Activated naive CD4-positive, alpha-beta T cell treated with anti-CD3 and anti-CD28 coated beads, Interleukin-2, amount 10 ng/mL, durations not matched to agents 7 days and 5 days (primary cell): ENCODE measurements around the gene HEPN1.

Source experiments
- CTCF ChIA-PET: fragments of 350-600 bp; sonication (Branson Sonifier 250); formaldehyde crosslinking; loops from one replicate; lab custom pipeline; 2021; ENCODE audit warnings: antibody characterized with exemption; lab: Charles Lee
- DNase-seq: peaks from one replicate; pipeline ENCODE4 v3.0.0-alpha.2; 2020
- H3K27ac Mint-ChIP-seq: one replicate; pipeline ENCODE4 v1.8.0; 2021; ENCODE audit warnings: mild to moderate bottlenecking, moderate library complexity, mixed read lengths
- H3K27me3 Mint-ChIP-seq: one replicate; pipeline ENCODE4 v1.8.0; 2021; ENCODE audit warnings: mild to moderate bottlenecking, mixed read lengths
- H3K36me3 Mint-ChIP-seq: one replicate; pipeline ENCODE4 v1.8.0; 2021; ENCODE audit warnings: mixed read lengths
- H3K4me1 Mint-ChIP-seq: one replicate; pipeline ENCODE4 v1.8.0; 2021; ENCODE audit warnings: mixed read lengths
- H3K4me3 Mint-ChIP-seq: one replicate; pipeline ENCODE4 v1.8.0; 2021; ENCODE audit warnings: mild to moderate bottlenecking, moderate library complexity, mixed read lengths
- H3K9me3 Mint-ChIP-seq: one replicate; pipeline ENCODE4 v1.8.0; 2021; ENCODE audit warnings: mixed read lengths

The HEPN1 gene

GRCh38 chr11:124889191-124890091 lies 29.6 kb upstream of the HEPN1 start:
- Mint-ChIP-seq H3K4me3 (no peak overlapping the region), H3K27me3 (peaks cover 49% of the 10 kb centered on the region), H3K9me3 (no peaks in the 10 kb centered on the region), H3K27ac (no peak overlapping the region), H3K4me1 (no peaks in the 10 kb centered on the region), H3K36me3 (no peaks in the 10 kb centered on the region)
- no peak for DNase-seq
- CTCF ChIA-PET: interaction anchor here (0.6 kb wide), 1 partner anchor 46 kb away, joined by 3 read pairs; no protein-coding TSS in a partner anchor

GRCh38 chr11:124890151-124890550 lies 28.9 kb upstream of the HEPN1 start:
- CTCF ChIA-PET: no interaction called here
- Mint-ChIP-seq H3K27me3 (peaks cover 48% of the 10 kb centered on the region), H3K4me3 (no peak overlapping the region), H3K4me1 (no peaks in the 10 kb centered on the region), H3K36me3 (no peaks in the 10 kb centered on the region), H3K27ac (no peak overlapping the region), H3K9me3 (no peaks in the 10 kb centered on the region)
- DNase-seq: no peak

- Mint-ChIP-seq H3K27me3 (peaks cover 45% of the 10 kb centered on the region), H3K4me1 (no peaks in the 10 kb centered on the region), H3K27ac (no peak overlapping the region), H3K4me3 (no peak overlapping the region), H3K36me3 (no peaks in the 10 kb centered on the region), H3K9me3 (no peaks in the 10 kb centered on the region)
- CTCF ChIA-PET: interaction anchor here (0.8 to 1.2 kb wide), 2 partner anchors 14 to 249 kb away, joined by 3 read pairs; no protein-coding TSS in a partner anchor
- no peak for DNase-seq
Measured at GRCh38 chr11:124890683-124891372, 28.2 kb upstream of the HEPN1 start.

- peaks cover 45% of the 10 kb centered on the region for H3K27me3 Mint-ChIP-seq
- no peak overlapping the region for H3K27ac Mint-ChIP-seq
- H3K4me3 Mint-ChIP-seq: no peak overlapping the region
- no peaks in the 10 kb centered on the region for H3K4me1 Mint-ChIP-seq
- no peaks in the 10 kb centered on the region for H3K9me3 Mint-ChIP-seq
- CTCF ChIA-PET: interaction anchor here (0.8 to 1.2 kb wide), 3 partner anchors 15 to 249 kb away, joined by 3 read pairs; no protein-coding TSS in a partner anchor
- H3K36me3 Mint-ChIP-seq: no peaks in the 10 kb centered on the region
- DNase-seq: no peak
Measured at GRCh38 chr11:124891373-124891861, 27.6 kb upstream of the HEPN1 start.

GRCh38 chr11:124892146-124892545 lies 26.9 kb upstream of the HEPN1 start:
- Mint-ChIP-seq H3K4me3 (no peak overlapping the region), H3K4me1 (peaks cover under 1% of the 10 kb centered on the region), H3K9me3 (no peaks in the 10 kb centered on the region), H3K36me3 (no peaks in the 10 kb centered on the region), H3K27ac (no peak overlapping the region), H3K27me3 (peaks cover 42% of the 10 kb centered on the region)
- CTCF ChIA-PET: interaction anchor here (0.6 to 0.8 kb wide), 2 partner anchors 16 kb away, joined by 3 read pairs; no protein-coding TSS in a partner anchor
- DNase-seq: no peak

- no peak for DNase-seq
- Mint-ChIP-seq H3K27ac (no peak overlapping the region), H3K4me1 (peaks cover 8% of the 10 kb centered on the region), H3K27me3 (peaks cover 43% of the 10 kb centered on the region), H3K36me3 (no peaks in the 10 kb centered on the region), H3K4me3 (no peak overlapping the region), H3K9me3 (no peaks in the 10 kb centered on the region)
- CTCF ChIA-PET: interaction anchor here (0.6 kb wide), 1 partner anchor 17 kb away, joined by 3 read pairs; no protein-coding TSS in a partner anchor
Measured at GRCh38 chr11:124892750-124893454, 26.1 kb upstream of the HEPN1 start.

- Mint-ChIP-seq H3K36me3 (no peaks in the 10 kb centered on the region), H3K27me3 (peaks cover 44% of the 10 kb centered on the region), H3K4me3 (no peak overlapping the region), H3K9me3 (no peaks in the 10 kb centered on the region), H3K27ac (no peak overlapping the region), H3K4me1 (peaks cover 12% of the 10 kb centered on the region)
- CTCF ChIA-PET: no interaction called here
- no peak for DNase-seq
Measured at GRCh38 chr11:124893781-124894401, 25.2 kb upstream of the HEPN1 start.

- CTCF ChIA-PET: interaction anchor here (0.9 to 1.3 kb wide), 2 partner anchors 18 to 246 kb away, joined by 3 to 4 read pairs; no protein-coding TSS in a partner anchor
- DNase-seq: no peak
- H3K27me3 Mint-ChIP-seq: peaks cover 50% of the 10 kb centered on the region
- no peak overlapping the region for H3K27ac Mint-ChIP-seq
- no peak overlapping the region for H3K4me3 Mint-ChIP-seq
- H3K36me3 Mint-ChIP-seq: no peaks in the 10 kb centered on the region
- H3K9me3 Mint-ChIP-seq: no peaks in the 10 kb centered on the region
- peaks cover 12% of the 10 kb centered on the region for H3K4me1 Mint-ChIP-seq
Measured at GRCh38 chr11:124894606-124895430, 24.2 kb upstream of the HEPN1 start.

- H3K27ac Mint-ChIP-seq: no peak overlapping the region
- H3K4me3 Mint-ChIP-seq: no peak overlapping the region
- no peak for DNase-seq
- no peaks in the 10 kb centered on the region for H3K36me3 Mint-ChIP-seq
- H3K27me3 Mint-ChIP-seq: peaks cover 55% of the 10 kb centered on the region
- peaks cover 12% of the 10 kb centered on the region for H3K4me1 Mint-ChIP-seq
- H3K9me3 Mint-ChIP-seq: no peaks in the 10 kb centered on the region
- CTCF ChIA-PET: interaction anchor here (0.9 to 1.3 kb wide), 2 partner anchors 19 to 246 kb away, joined by 3 to 4 read pairs; no protein-coding TSS in a partner anchor
Measured at GRCh38 chr11:124895471-124895971, 23.5 kb upstream of the HEPN1 start.

GRCh38 chr11:124896071-124896750 lies 22.8 kb upstream of the HEPN1 start:
- DNase-seq: no peak
- no peaks in the 10 kb centered on the region for H3K9me3 Mint-ChIP-seq
- no peak overlapping the region for H3K27ac Mint-ChIP-seq
- no peak overlapping the region for H3K4me3 Mint-ChIP-seq
- no peaks in the 10 kb centered on the region for H3K36me3 Mint-ChIP-seq
- CTCF ChIA-PET: interaction anchor here (1.3 to 2.0 kb wide), 2 partner anchors 20 kb away, joined by 3 to 5 read pairs; no protein-coding TSS in a partner anchor
- H3K27me3 Mint-ChIP-seq: peaks cover 57% of the 10 kb centered on the region
- peaks cover 12% of the 10 kb centered on the region for H3K4me1 Mint-ChIP-seq

GRCh38 chr11:124896821-124897391 lies 22.1 kb upstream of the HEPN1 start:
- DNase-seq: no peak
- CTCF ChIA-PET: interaction anchor here (0.9 to 2.0 kb wide), 2 partner anchors 21 to 138 kb away, joined by 3 to 5 read pairs; no protein-coding TSS in a partner anchor
- no peak overlapping the region for H3K4me3 Mint-ChIP-seq

More at GRCh38 chr11:124896821-124897391, 22.1 kb upstream of the HEPN1 start:
- H3K27ac Mint-ChIP-seq: no peak overlapping the region
- peaks cover 62% of the 10 kb centered on the region for H3K27me3 Mint-ChIP-seq
- H3K4me1 Mint-ChIP-seq: peaks cover 12% of the 10 kb centered on the region
- no peaks in the 10 kb centered on the region for H3K36me3 Mint-ChIP-seq
- H3K9me3 Mint-ChIP-seq: no peaks in the 10 kb centered on the region
